HepG2 (cell line): Measurements from ENCODE around the gene PSMC5. TPM values are rescaled to one million over a fixed set of nuclear protein-coding genes. Genes with fewer than 3 reads are reported as not detected.

Source experiments
- AHR ChIP-seq: IDR thresholded peaks from 2 replicates; pipeline ENCODE4 v1.6.1; 2018; ENCODE audit warnings: missing genetic modification reagents, missing compliant biosample characterization
- ATF7 ChIP-seq, 2 experiments: fragments of 450-650 bp in 1 of 2; sonication (generic) in 1 of 2; formaldehyde crosslinking in 1 of 2; IDR thresholded peaks; 2 replicates each; pipeline versions ENCODE4 v1.4.0 to v1.6.1; 2016 to 2020; ENCODE audit warnings: antibody characterized with exemption in 1 of 2, mild to moderate bottlenecking in 1 of 2, missing genetic modification reagents in 1 of 2
- CHD4 ChIP-seq: fragments of 200-600 bp; sonication (generic); IDR thresholded peaks from 2 replicates; pipeline ENCODE4 v1.7.0; 2017; ENCODE audit warnings: mild to moderate bottlenecking, low read length, borderline replicate concordance
- DMAP1 ChIP-seq: IDR thresholded peaks from 2 replicates; pipeline ENCODE4 v1.6.1; 2016
- E2F2 ChIP-seq: sonication (generic); formaldehyde crosslinking; IDR thresholded peaks from 2 replicates; pipeline ENCODE4 v1.4.0; 2020; ENCODE audit warnings: missing genetic modification reagents, borderline replicate concordance
- HBP1 ChIP-seq: IDR thresholded peaks from 2 replicates; pipeline ENCODE4 v1.6.1; 2016; ENCODE audit warnings: low read depth, control low read depth
- KLF16 ChIP-seq, 2 experiments: sonication (generic) in 1 of 2; formaldehyde crosslinking in 1 of 2; IDR thresholded peaks; 2 replicates each; pipeline versions ENCODE4 v1.6.1 to v1.8.0; 2016 to 2023; ENCODE audit warnings: missing genetic modification reagents in 2 of 2, missing compliant biosample characterization in 1 of 2
- KMT2A ChIP-seq: sonication (generic); formaldehyde crosslinking; IDR thresholded peaks from 2 replicates; pipeline ENCODE4 v1.4.0; 2020; ENCODE audit warnings: missing genetic modification reagents
- MAZ ChIP-seq, 2 experiments: sonication (generic) in 1 of 2; formaldehyde crosslinking in 1 of 2; IDR thresholded peaks; 2 replicates each; pipeline versions ENCODE4 v1.5.0 to v1.6.1; 2012 to 2020; ENCODE audit warnings: low read depth in 2 of 2, mild to moderate bottlenecking in 2 of 2, borderline replicate concordance in 1 of 2, improper control_type of control experiment in 1 of 2, low read length in 1 of 2, missing genetic modification reagents in 1 of 2, moderate library complexity in 1 of 2
- MBNL3 ChIP-seq: fragments of 250-450 bp; sonication (Bioruptor Pico); conservative IDR thresholded peaks from 2 replicates; pipeline ENCODE4 v1.8.0; 2022; ENCODE audit warnings: mild to moderate bottlenecking, inconsistent platforms
- RAD51 ChIP-seq: fragments of 450-650 bp; IDR thresholded peaks from 2 replicates; pipeline ENCODE4 v1.6.1; 2016; ENCODE audit warnings: borderline replicate concordance
- SMYD3 ChIP-seq: sonication (generic); formaldehyde crosslinking; IDR thresholded peaks from 2 replicates; pipeline ENCODE4 v1.8.1; 2023; ENCODE audit warnings: mild to moderate bottlenecking, missing genetic modification reagents
- TCF12 ChIP-seq, 2 experiments: fragments of 450-650 bp in 1 of 2; sonication (generic) in 1 of 2; formaldehyde crosslinking in 1 of 2; IDR thresholded peaks; 2 replicates each; pipeline versions ENCODE4 v1.6.1 to v1.8.0; 2017 to 2022; ENCODE audit warnings: antibody characterized with exemption in 1 of 2, mild to moderate bottlenecking in 1 of 2, missing genetic modification reagents in 1 of 2, moderate library complexity in 1 of 2
- TCF7 ChIP-seq: sonication (generic); IDR thresholded peaks from 2 replicates; pipeline ENCODE4 v1.6.1; 2016; ENCODE audit warnings: antibody characterized with exemption, low read depth
- YEATS2 ChIP-seq: sonication (generic); formaldehyde crosslinking; IDR thresholded peaks from 2 replicates; pipeline ENCODE4 v1.4.0; 2020; ENCODE audit warnings: missing genetic modification reagents, borderline replicate concordance
- ZNF18 ChIP-seq: sonication (generic); formaldehyde crosslinking; IDR thresholded peaks from 2 replicates; pipeline ENCODE4 v1.8.0; 2022; ENCODE audit warnings: mild to moderate bottlenecking, missing genetic modification reagents; ENCODE audit not compliant: insufficient replicate concordance
- ZNF232 ChIP-seq: sonication (generic); formaldehyde crosslinking; IDR thresholded peaks from 2 replicates; pipeline ENCODE4 v1.4.0; 2020; ENCODE audit warnings: missing genetic modification reagents, borderline replicate concordance
- ZNF432 ChIP-seq: sonication (generic); formaldehyde crosslinking; IDR thresholded peaks from 2 replicates; pipeline ENCODE4 v1.5.0; 2020; ENCODE audit warnings: missing genetic modification reagents, mild to moderate bottlenecking, borderline replicate concordance
- ZNF501 ChIP-seq: sonication (generic); formaldehyde crosslinking; IDR thresholded peaks from 2 replicates; pipeline ENCODE4 v1.5.1; 2020; ENCODE audit warnings: mild to moderate bottlenecking, moderate library complexity, missing genetic modification reagents
- ZNF503 ChIP-seq: sonication (generic); formaldehyde crosslinking; IDR thresholded peaks from 2 replicates; pipeline ENCODE4 v1.4.0; 2020; ENCODE audit warnings: missing genetic modification reagents
- ZNF547 ChIP-seq: sonication (generic); formaldehyde crosslinking; IDR thresholded peaks from 2 replicates; pipeline ENCODE4 v1.5.1; 2020; ENCODE audit warnings: mild to moderate bottlenecking, missing genetic modification reagents
- ZNF790 ChIP-seq: sonication (generic); formaldehyde crosslinking; IDR thresholded peaks from 2 replicates; pipeline ENCODE4 v1.8.0; 2022; ENCODE audit warnings: missing genetic modification reagents, mild to moderate bottlenecking, borderline replicate concordance
- polyA plus RNA-seq, 8 experiments: library from polyadenylated mRNA; depleted of rRNA in 3 of 8; stranded (reverse) in 7 of 8; unstranded in 1 of 8; fragments of >200 nt; fragmentation: Illumina TruSeq in 4 of 8; extraction: Trizol in 4 of 8; gene quantifications; 2 replicates each; pipeline versions ENCODE4 v1.2.1 to v1.2.3, GENCODE V29; 2011 to 2016; ENCODE audit warnings: low read depth in 4 of 8, missing spikeins in 1 of 8, mixed read lengths in 1 of 8; ENCODE audit not compliant: insufficient read depth in 1 of 8
- total RNA-seq, 5 experiments: library from RNA; depleted of rRNA; stranded (reverse); fragments of >200 nt; fragmentation: Illumina TruSeq; extraction: Trizol; gene quantifications; 2 replicates each; pipeline ENCODE4 v1.2.3, GENCODE V29; 2016; ENCODE audit warnings: low read depth in 1 of 5

Gene PSMC5
- total and polyA plus RNA-seq, 2 of the 13 experiments (the other 11 are each of a cell fraction or from before 2014, with no cell fraction given) = 35.3 to 128 TPM

GRCh38 chr17:63827002-63827800 lies at the start of gene PSMC5, which contains the start of gene FTSJ3 (continued):
- TF ChIP-seq HBP1 (CRISPR knock-in tag) = peak; percentile 83; the same call in 1 of the 2 replicates
- no peak for TF ChIP-seq TCF7
- no peak for TF ChIP-seq ZNF432 (CRISPR knock-in tag)
- peak; percentile 81 for TF ChIP-seq KMT2A (CRISPR knock-in tag)
- no peak; the same call in 1 of the 2 replicates for TF ChIP-seq MAZ (IDR thresholded peaks at IDR 0.05; ENCODE audit: borderline replicate concordance, low read depth, low read length)
- peak; percentile 45; the same call in 1 of the 2 replicates for TF ChIP-seq MAZ (CRISPR knock-in tag; IDR thresholded peaks at IDR 0.05; ENCODE audit: low read depth)
- no peak for TF ChIP-seq MBNL3
- peak; percentile 84 for TF ChIP-seq YEATS2 (CRISPR knock-in tag)
- peak; percentile 54; the same call in 1 of the 2 replicates for TF ChIP-seq CHD4
- TF ChIP-seq ZNF232 = peak; percentile 90; the same call in 1 of the 2 replicates
- TF ChIP-seq KLF16 (CRISPR knock-in tag; IDR thresholded peaks at IDR 0.05) = no peak
- peak; percentile 92 for TF ChIP-seq DMAP1 (CRISPR knock-in tag)
- no peak for TF ChIP-seq RAD51
- no peak for TF ChIP-seq SMYD3 (CRISPR knock-in tag)
- TF ChIP-seq ATF7 (IDR thresholded peaks at IDR 0.05) = no peak
- peak; percentile 82 for TF ChIP-seq ATF7 (CRISPR knock-in tag; IDR thresholded peaks at IDR 0.05)
- TF ChIP-seq AHR (CRISPR knock-in tag) = peak; percentile 92
- TF ChIP-seq TCF12 (IDR thresholded peaks at IDR 0.05) = no peak
- peak; percentile 90; the same call in 1 of the 2 replicates for TF ChIP-seq TCF12 (CRISPR knock-in tag; IDR thresholded peaks at IDR 0.05)
- no peak for TF ChIP-seq ZNF18
- peak; percentile 51; the same call in 1 of the 2 replicates for TF ChIP-seq ZNF503 (CRISPR knock-in tag)
- TF ChIP-seq ZNF547 (CRISPR knock-in tag) = peak; percentile 95
- peak; percentile 90; the same call in 1 of the 2 replicates for TF ChIP-seq ZNF790 (CRISPR knock-in tag)
- peak; percentile 98 for TF ChIP-seq ZNF501 (CRISPR knock-in tag)
- TF ChIP-seq E2F2 (CRISPR knock-in tag) = peak; percentile 87; the same call in 1 of the 2 replicates
